Measurements from ENCODE around the gene ABCC10. TPM values are rescaled to one million over a fixed set of nuclear protein-coding genes. Genes with fewer than 3 reads are reported as not detected.
"Not testable (repeated sequence)": the region's sequence is repeated elsewhere in the genome, so short reads cannot be mapped to it uniquely, and the experiment has no call there.

Gene ABCC10
- total RNA-seq, 1 donor from 2014 or later, result 55.8 TPM

DNA sequence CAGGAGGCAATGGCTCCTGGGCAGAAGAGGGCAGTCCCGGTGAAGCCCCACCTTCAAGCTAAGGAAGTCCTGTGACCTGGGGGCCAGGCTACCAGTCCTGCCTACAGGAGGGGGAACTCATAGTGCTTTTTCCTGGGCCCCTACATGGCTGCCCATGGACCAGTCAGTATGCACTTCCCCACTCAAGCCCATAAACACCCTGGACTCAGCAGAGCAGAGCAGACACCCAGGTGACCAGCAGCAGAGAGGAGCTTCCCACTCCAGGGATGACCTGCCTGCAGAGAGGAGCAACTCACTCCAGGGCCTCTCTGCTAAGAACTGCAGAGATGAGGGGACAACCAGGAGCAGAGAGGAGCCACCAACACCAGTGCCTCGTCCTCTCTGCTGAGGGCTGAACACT lies 14.3 kb upstream of the ABCC10 start:
- peaks cover 14% of the 10 kb centered on the region for H3K27me3 Mint-ChIP-seq (ENCODE audit: low read depth)
- no peak overlapping the region for H3K4me3 Mint-ChIP-seq
- H3K9me3 Mint-ChIP-seq, result no peaks in the 10 kb centered on the region
- no peaks in the 10 kb centered on the region for H3K4me1 Mint-ChIP-seq
- no peak overlapping the region for H3K27ac Mint-ChIP-seq
- H3K36me3 Mint-ChIP-seq, result peaks cover 3% of the 10 kb centered on the region
- DNase-seq (ENCODE audit: low spot score in 2 of 2, unreplicated experiment in 2 of 2), result no peak
- TF ChIP-seq, protein P1, sequence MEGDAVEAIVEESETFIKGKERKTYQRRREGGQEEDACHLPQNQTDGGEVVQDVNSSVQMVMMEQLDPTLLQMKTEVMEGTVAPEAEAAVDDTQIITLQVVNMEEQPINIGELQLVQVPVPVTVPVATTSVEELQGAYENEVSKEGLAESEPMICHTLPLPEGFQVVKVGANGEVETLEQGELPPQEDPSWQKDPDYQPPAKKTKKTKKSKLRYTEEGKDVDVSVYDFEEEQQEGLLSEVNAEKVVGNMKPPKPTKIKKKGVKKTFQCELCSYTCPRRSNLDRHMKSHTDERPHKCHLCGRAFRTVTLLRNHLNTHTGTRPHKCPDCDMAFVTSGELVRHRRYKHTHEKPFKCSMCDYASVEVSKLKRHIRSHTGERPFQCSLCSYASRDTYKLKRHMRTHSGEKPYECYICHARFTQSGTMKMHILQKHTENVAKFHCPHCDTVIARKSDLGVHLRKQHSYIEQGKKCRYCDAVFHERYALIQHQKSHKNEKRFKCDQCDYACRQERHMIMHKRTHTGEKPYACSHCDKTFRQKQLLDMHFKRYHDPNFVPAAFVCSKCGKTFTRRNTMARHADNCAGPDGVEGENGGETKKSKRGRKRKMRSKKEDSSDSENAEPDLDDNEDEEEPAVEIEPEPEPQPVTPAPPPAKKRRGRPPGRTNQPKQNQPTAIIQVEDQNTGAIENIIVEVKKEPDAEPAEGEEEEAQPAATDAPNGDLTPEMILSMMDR (IDR thresholded peaks at IDR 0.05; ENCODE audit: unreplicated experiment), result no peak

DNA sequence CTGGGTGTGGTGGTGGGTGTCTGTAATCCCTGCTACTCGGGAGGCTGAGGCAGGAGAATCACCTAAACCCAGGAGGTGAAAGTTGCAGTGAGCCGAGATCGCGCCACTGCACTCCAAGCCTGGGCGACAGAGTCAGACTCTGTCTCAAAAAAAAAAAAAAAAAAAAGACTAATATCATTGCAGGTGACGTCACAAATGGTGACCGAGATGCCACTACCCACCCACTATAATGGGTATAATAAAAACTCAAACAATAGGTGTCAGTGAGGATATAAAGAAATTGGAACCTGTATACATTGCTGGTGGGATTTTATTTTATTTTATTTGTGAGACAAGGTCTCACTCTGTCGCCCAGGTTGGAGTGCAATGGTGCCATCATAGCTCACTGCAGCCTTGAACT lies 12.1 kb upstream of the ABCC10 start:
- H3K9me3 Mint-ChIP-seq; H3K4me1 Mint-ChIP-seq; H3K27ac Mint-ChIP-seq; H3K4me3 Mint-ChIP-seq; H3K36me3 Mint-ChIP-seq; DNase-seq (ENCODE audit: low spot score in 2 of 2, unreplicated experiment in 2 of 2): not testable (repeated sequence)
- peaks cover 23% of the 10 kb centered on the region for H3K27me3 Mint-ChIP-seq (ENCODE audit: low read depth)

DNA sequence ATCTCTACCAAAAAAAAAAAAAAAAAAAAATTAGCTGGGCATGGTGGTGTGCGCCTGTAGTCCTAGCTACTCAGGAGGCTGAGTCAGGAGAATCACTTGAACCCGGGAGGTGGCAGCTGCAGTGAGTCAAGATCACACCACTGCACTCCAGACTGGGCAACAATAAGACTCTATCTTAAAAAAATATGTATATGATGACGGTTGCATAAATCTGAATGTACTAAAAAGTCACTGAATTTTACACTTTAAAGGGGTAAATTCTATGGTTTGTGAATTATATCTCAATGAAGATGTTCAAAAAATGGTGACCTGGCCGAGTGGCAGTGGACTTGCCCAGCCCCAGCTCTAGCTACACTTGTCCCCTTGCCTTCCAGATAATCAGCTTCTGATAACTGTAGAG lies 10.4 kb upstream of the ABCC10 start:
- peaks cover 23% of the 10 kb centered on the region for H3K27me3 Mint-ChIP-seq (ENCODE audit: low read depth)
- H3K27ac Mint-ChIP-seq, result no peak overlapping the region
- no peak overlapping the region for H3K4me3 Mint-ChIP-seq
- peaks cover 3% of the 10 kb centered on the region for H3K9me3 Mint-ChIP-seq
- H3K4me1 Mint-ChIP-seq, result no peaks in the 10 kb centered on the region
- TF ChIP-seq, protein P1 (IDR thresholded peaks at IDR 0.05; ENCODE audit: unreplicated experiment), result no peak
- no peak for DNase-seq (ENCODE audit: low spot score in 2 of 2, unreplicated experiment in 2 of 2)
- H3K36me3 Mint-ChIP-seq, result no peaks in the 10 kb centered on the region

DNA sequence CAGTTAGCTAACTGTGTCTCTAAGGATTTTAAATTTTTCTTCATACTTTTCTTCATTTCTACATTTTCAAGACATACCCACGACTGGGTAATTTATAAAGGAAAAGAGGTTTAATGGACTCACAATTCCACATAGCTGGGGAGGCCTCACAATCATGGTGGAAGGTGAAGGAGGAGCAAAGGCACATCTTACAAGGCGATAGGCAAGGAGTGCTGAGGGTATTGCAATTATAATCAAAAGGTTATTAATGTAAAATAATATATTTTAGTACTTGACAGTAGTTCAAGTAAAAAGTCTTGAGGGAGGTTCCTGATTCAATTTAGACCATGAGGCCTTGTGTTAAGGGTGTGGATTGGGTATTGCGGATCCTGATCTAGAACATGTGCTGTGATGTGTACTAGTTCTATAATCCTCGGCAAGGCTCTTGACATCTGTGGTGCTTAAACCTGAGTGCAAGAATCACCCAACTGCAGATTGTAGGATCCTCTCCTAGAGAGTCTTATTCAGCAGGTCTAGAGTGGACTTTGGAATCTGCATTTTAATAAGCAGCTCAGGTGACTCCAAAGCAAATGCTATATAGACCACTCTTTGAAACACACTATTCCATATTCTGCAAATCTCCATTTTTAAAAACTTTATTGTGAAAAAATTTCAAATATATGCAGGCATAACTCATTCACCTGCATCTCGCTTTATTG lies 7.2 kb upstream of the ABCC10 start:
- Mint-ChIP-seq H3K27ac (no peak overlapping the region), H3K4me1 (no peaks in the 10 kb centered on the region), H3K4me3 (no peak overlapping the region), H3K36me3 (no peaks in the 10 kb centered on the region), H3K27me3 (ENCODE audit: low read depth) (peaks cover 23% of the 10 kb centered on the region), H3K9me3 (peaks cover 3% of the 10 kb centered on the region)
- DNase-seq (ENCODE audit: low spot score in 2 of 2, unreplicated experiment in 2 of 2), result no peak
- TF ChIP-seq, protein P1 (IDR thresholded peaks at IDR 0.05; ENCODE audit: unreplicated experiment), result no peak

DNA sequence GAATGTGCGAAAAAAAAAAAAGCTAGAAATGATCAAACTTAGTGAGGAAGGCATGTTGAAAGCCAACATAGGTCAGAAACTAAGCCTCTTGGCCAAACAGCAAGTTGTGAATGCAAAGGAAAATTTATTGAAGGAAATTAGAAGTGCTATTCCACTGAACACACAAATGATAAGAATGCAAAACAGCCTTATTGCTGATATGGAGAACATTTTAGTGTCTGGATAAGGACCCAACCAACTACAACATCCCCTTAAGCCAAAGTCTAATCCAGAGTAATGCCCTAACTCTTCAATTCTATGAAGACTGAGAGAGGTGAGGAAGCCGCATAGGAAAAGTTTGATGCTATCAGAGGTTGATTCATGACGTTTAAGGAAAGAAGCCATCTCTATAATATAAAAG lies 5.5 kb upstream of the ABCC10 start:
- H3K27ac Mint-ChIP-seq, result no peak overlapping the region
- no peaks in the 10 kb centered on the region for H3K4me1 Mint-ChIP-seq
- H3K27me3 Mint-ChIP-seq (ENCODE audit: low read depth), result peaks cover 20% of the 10 kb centered on the region
- H3K36me3 Mint-ChIP-seq, result peaks cover 2% of the 10 kb centered on the region
- H3K4me3 Mint-ChIP-seq, result no peak overlapping the region
- H3K9me3 Mint-ChIP-seq, result peaks cover 3% of the 10 kb centered on the region
- TF ChIP-seq, protein P1 (IDR thresholded peaks at IDR 0.05; ENCODE audit: unreplicated experiment), result no peak
- DNase-seq (ENCODE audit: low spot score in 2 of 2, unreplicated experiment in 2 of 2), result no peak

DNA sequence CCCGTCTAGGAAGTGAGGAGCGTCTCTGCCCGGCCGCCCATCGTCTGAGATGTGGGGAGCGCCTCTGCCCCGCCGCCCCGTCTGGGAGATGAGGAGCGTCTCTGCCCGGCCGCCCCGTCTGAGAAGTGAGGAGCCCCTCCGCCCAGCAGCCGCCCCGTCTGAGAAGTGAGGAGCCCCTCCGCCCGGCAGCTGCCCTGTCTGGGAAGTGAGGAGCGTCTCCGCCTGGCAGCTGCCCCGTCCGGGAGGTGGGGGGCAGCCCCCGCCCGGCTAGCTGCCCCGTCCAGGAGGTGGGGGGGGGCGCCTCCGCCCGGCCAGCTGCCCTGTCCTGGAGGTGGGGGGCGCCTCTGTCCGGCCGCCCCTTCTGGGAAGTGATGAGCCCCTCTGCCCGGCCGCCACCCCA lies 2.3 kb upstream of the ABCC10 start:
- peaks cover 17% of the 10 kb centered on the region for H3K4me1 Mint-ChIP-seq
- not testable (repeated sequence) for H3K9me3 Mint-ChIP-seq; DNase-seq (ENCODE audit: low spot score in 2 of 2, unreplicated experiment in 2 of 2); H3K27me3 Mint-ChIP-seq (ENCODE audit: low read depth); H3K27ac Mint-ChIP-seq; H3K4me3 Mint-ChIP-seq; H3K36me3 Mint-ChIP-seq

Data from mesothelial cell of epicardium (in vitro differentiated cells).